K562 (cell line): Measurements from ENCODE around the gene NRG3. TPM values are rescaled to one million over a fixed set of nuclear protein-coding genes. Genes with fewer than 3 reads are reported as not detected.

Experiments
- ATAC-seq: fragments of 200-7000 bp; cut with Tn5 transposase; 3 replicates; pipeline ENCODE4 v1.9.1; 2020; ENCODE audit warnings: moderate library complexity
- BruUV-seq: library from RNA; stranded (reverse); fragments of 400-500 nt; replicated peaks from 2 replicates; lab custom pipeline; 2021; lab: Mats Ljungman, UMichigan
- CTCF ChIA-PET: fragments of 300-600 bp; formaldehyde crosslinking; extraction: SDS; loops from one replicate; lab custom pipeline; 2021; ENCODE audit warnings: low intra/inter-chr PET ratio; lab: Yijun Ruan, JAX
- POLR2A ChIA-PET: fragments of 300-600, 350-650 bp; sonication (Branson Sonifier 250); formaldehyde crosslinking; extraction: SDS; loops from one replicate; lab custom pipeline; 2021; ENCODE audit warnings: antibody characterized with exemption, inconsistent platforms; lab: Yijun Ruan, JAX
- DNase-seq, 4 experiments: peaks; one replicate each; pipeline versions ENCODE4 v3.0.0 to v3.0.0-alpha.2; 2011 to 2018; ENCODE audit warnings: low spot score in 3 of 4, mixed read lengths in 3 of 4; ENCODE audit errors: extremely low read depth in 1 of 4
- FAIRE-seq: peaks from 2 replicates; lab custom pipeline; 2011; peaks lifted over from hg19 to GRCh38; lab: Jason Lieb, UNC
- H2AFZ ChIP-seq: 2 replicates; pipeline ENCODE4 v1.6.0; 2011; ENCODE audit warnings: low read depth, low read length, control low read depth, inconsistent platforms
- H3K27ac ChIP-seq: fragments of 200-600 bp; 3 replicates; pipeline ENCODE4 v1.8.0; 2011; ENCODE audit warnings: low read depth, mild to moderate bottlenecking, control low read depth, inconsistent platforms, low read length, moderate library complexity, mixed read lengths; ENCODE audit errors: extremely low read depth
- H3K27me3 ChIP-seq, 2 experiments: fragments of 300-600 bp in 1 of 2; 2 replicates in 1 of 2; 3 replicates in 1 of 2; pipeline versions ENCODE4 v1.6.0 to v1.8.0; 2011; ENCODE audit warnings: inconsistent platforms in 2 of 2, low read length in 2 of 2, mild to moderate bottlenecking in 1 of 2, mixed read lengths in 1 of 2, moderate library complexity in 1 of 2; ENCODE audit not compliant: control insufficient read depth in 2 of 2, insufficient read depth in 2 of 2
- H3K36me3 ChIP-seq: fragments of 300-600 bp; 3 replicates; pipeline ENCODE4 v1.8.0; 2011; ENCODE audit warnings: mild to moderate bottlenecking, low read length, inconsistent platforms; ENCODE audit not compliant: control insufficient read depth, insufficient read depth
- H3K4me1 ChIP-seq, 2 experiments: fragments of 200-600 bp in 1 of 2; replicated peaks in 1 of 2; 2 replicates in 1 of 2; 3 replicates in 1 of 2; pipeline versions ENCODE4 v1.5.1 to v1.8.0; 2011; ENCODE audit warnings: inconsistent platforms in 2 of 2, low read length in 2 of 2, mild to moderate bottlenecking in 1 of 2, mixed read lengths in 1 of 2, moderate library complexity in 1 of 2; ENCODE audit not compliant: control insufficient read depth in 2 of 2, insufficient read depth in 2 of 2
- H3K4me2 ChIP-seq: 2 replicates; pipeline ENCODE4 v1.6.1; 2011; ENCODE audit warnings: low read length, control low read depth, inconsistent platforms, mixed read lengths; ENCODE audit not compliant: insufficient read depth
- H3K4me3 ChIP-seq: fragments of 200-600 bp; sonication (generic), shearing (Covaris generic); 2 replicates; pipeline ENCODE4 v1.5.1; 2016; ENCODE audit warnings: control low read depth, inconsistent platforms
- H3K79me2 ChIP-seq: fragments of 200-600 bp; 3 replicates; pipeline ENCODE4 v1.8.0; 2011; ENCODE audit warnings: low read length, inconsistent platforms; ENCODE audit not compliant: control insufficient read depth, insufficient read depth
- H3K9ac ChIP-seq, 2 experiments: 2 replicates each; pipeline versions ENCODE4 v1.6.0 to v1.6.1; 2011; ENCODE audit warnings: low read depth in 2 of 2, low read length in 2 of 2, control low read depth in 1 of 2, inconsistent platforms in 1 of 2, mild to moderate bottlenecking in 1 of 2, mixed read lengths in 1 of 2; ENCODE audit not compliant: insufficient read depth in 1 of 2
- H3K9me1 ChIP-seq: one replicate; pipeline ENCODE4 v1.6.0; 2011; ENCODE audit warnings: inconsistent platforms, mild to moderate bottlenecking, low read length, moderate library complexity; ENCODE audit not compliant: control insufficient read depth, insufficient read depth
- H3K9me3 ChIP-seq: replicated peaks from 2 replicates; pipeline ENCODE4 v1.5.1; 2011; ENCODE audit warnings: low read depth, low read length, inconsistent platforms; ENCODE audit not compliant: control insufficient read depth, insufficient read depth
- H4K20me1 ChIP-seq: replicated peaks from 2 replicates; pipeline ENCODE4 v1.6.1; 2011; ENCODE audit warnings: low read length, inconsistent platforms, mixed read lengths; ENCODE audit not compliant: control insufficient read depth, insufficient read depth
- GABPB1 ChIP-seq: sonication (generic); formaldehyde crosslinking; IDR thresholded peaks from 2 replicates; pipeline ENCODE4 v1.8.0; 2022; ENCODE audit warnings: mild to moderate bottlenecking, missing genetic modification reagents
- HSF4 ChIP-seq: fragments of 250-450 bp; sonication (Bioruptor Pico); IDR thresholded peaks from 2 replicates; pipeline ENCODE4 v2.1.2; 2022; ENCODE audit warnings: mild to moderate bottlenecking, moderate library complexity, borderline replicate concordance
- KAT7 ChIP-seq: sonication (generic); formaldehyde crosslinking; IDR thresholded peaks from 2 replicates; pipeline ENCODE4 v1.8.0; 2022; ENCODE audit warnings: missing genetic modification reagents, mild to moderate bottlenecking, borderline replicate concordance
- KLF1 ChIP-seq: fragments of 450-650 bp; IDR thresholded peaks from 2 replicates; pipeline ENCODE4 v1.6.1; 2016; ENCODE audit warnings: missing genetic modification characterization, missing compliant biosample characterization
- MAFG ChIP-seq: fragments of 450-650 bp; conservative IDR thresholded peaks from 2 replicates; pipeline ENCODE4 v1.6.1; 2016; ENCODE audit warnings: missing genetic modification characterization, missing compliant biosample characterization
- NCOA2 ChIP-seq, 2 experiments: fragments of 450-650 bp; IDR thresholded peaks; 2 replicates each; pipeline ENCODE4 v1.6.1; 2018; ENCODE audit warnings: mild to moderate bottlenecking in 2 of 2, moderate library complexity in 1 of 2; ENCODE audit not compliant: partially characterized antibody in 2 of 2
- NFXL1 ChIP-seq: fragments of 450-650 bp; formaldehyde crosslinking; IDR thresholded peaks from 2 replicates; pipeline ENCODE4 v1.4.0; 2021; ENCODE audit warnings: mild to moderate bottlenecking
- PHF20 ChIP-seq: fragments of 450-650 bp; IDR thresholded peaks from 2 replicates; pipeline ENCODE4 v1.6.1; 2018; ENCODE audit not compliant: partially characterized antibody
- POLR2AphosphoS5 ChIP-seq: IDR thresholded peaks from 2 replicates; pipeline ENCODE4 v1.6.1; 2011; ENCODE audit warnings: mild to moderate bottlenecking, low read depth, low read length, moderate library complexity; ENCODE audit not compliant: control insufficient read depth, insufficient read depth
- SNIP1 ChIP-seq: fragments of 450-650 bp; IDR thresholded peaks from 2 replicates; pipeline ENCODE4 v1.7.1; 2017; ENCODE audit warnings: low read depth, mild to moderate bottlenecking
- ZBTB49 ChIP-seq: sonication (generic); formaldehyde crosslinking; IDR thresholded peaks from 2 replicates; pipeline ENCODE4 v1.8.0; 2022; ENCODE audit warnings: missing genetic modification reagents, mild to moderate bottlenecking, borderline replicate concordance
- ZEB2 ChIP-seq: fragments of 450-650 bp; IDR thresholded peaks from 2 replicates; pipeline ENCODE4 v1.6.1; 2016
- WGBS: fragments of 100-300 bp; shearing (Covaris generic); methylation state at CpG from one replicate; pipeline ENCODE4 v1.1.6; 2016; ENCODE audit warnings: low coverage, mixed read lengths; ENCODE audit not compliant: insufficient coverage; ENCODE audit errors: missing lambda C conversion rate; 5-methylcytosine and 5-hydroxymethylcytosine counted together
- in situ Hi-C: fragments of 300-500 bp; cut with MboI; formaldehyde crosslinking; loops from 4 replicates; pipeline ENCODE4 v1.15.0; 2018; ENCODE audit warnings: inconsistent platforms, mixed read lengths
- intact Hi-C: fragments of 100-400 bp; cut with micrococcal nuclease; formaldehyde crosslinking; loops from 2 replicates; pipeline ENCODE4 v1.14.2; 2022
- polyA plus RNA-seq, 8 experiments: library from polyadenylated mRNA; depleted of rRNA in 4 of 8; stranded (reverse) in 5 of 8; unstranded in 3 of 8; fragments of >200 nt; fragmentation: Nextera tagmentation in 2 of 8; fragmentation: Illumina TruSeq in 1 of 8; extraction: Ambion mirVana in 2 of 8; extraction: Trizol in 1 of 8; gene quantifications; 2 replicates each; pipeline versions ENCODE4 v1.2.1 to v1.2.3, GENCODE V29; 2011 to 2014; ENCODE audit warnings: inconsistent platforms in 1 of 8, missing spikeins in 1 of 8
- total RNA-seq, 7 experiments: library from RNA; depleted of rRNA in 6 of 7; stranded (reverse); fragments of >200 nt in 6 of 7; fragmentation: Illumina TruSeq in 2 of 7; extraction: Trizol in 2 of 7; gene quantifications; 2 replicates each; pipeline versions ENCODE4 v1.2.1 to v1.2.3, GENCODE V29; 2011 to 2021; ENCODE audit warnings: low replicate concordance in 1 of 7
- TF ChIP-seq, protein P1 (sequence below): fragments of 450-650 bp; IDR thresholded peaks from 2 replicates; pipeline ENCODE4 v1.6.1; 2016
- TF ChIP-seq, protein P2 (sequence below): fragments of 250-450 bp; sonication (Bioruptor Pico); IDR thresholded peaks from 2 replicates; pipeline ENCODE4 v1.5.0; 2021

Gene NRG3
- total and polyA plus RNA-seq, 9 of the 15 experiments (the other 6 are each of a cell fraction or from before 2014, with no cell fraction given) = not detected

DNA sequence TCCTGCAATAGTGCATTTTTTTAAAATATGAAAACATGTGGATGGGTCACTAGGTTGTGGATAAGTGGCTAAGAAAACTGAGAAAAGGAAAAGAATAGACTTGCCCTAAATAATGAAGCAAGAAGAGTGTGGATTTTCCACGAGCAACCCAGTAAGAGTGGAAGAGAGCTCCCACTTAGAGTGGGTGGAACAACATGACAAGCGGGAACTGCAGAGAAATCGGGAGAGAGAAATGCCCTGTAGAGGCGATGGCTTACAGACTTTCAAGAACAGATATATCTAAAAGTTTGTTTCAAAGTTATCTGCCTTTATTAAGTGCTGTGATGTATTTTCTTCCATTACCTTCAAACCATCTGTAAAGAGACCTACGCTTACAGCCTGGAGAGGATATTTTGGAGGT, 26.1 kb upstream of the NRG3 start (continued):
- no peak for TF ChIP-seq KLF1 (tag)

- H3K4me3 ChIP-seq = no peak overlapping the region
- ChIA-PET POLR2A (no interaction called here), CTCF (no interaction called here)
- no peak for FAIRE-seq
- H4K20me1 ChIP-seq = no peaks in the 10 kb centered on the region
- H3K36me3 ChIP-seq = no peaks in the 10 kb centered on the region
- H3K9me1 ChIP-seq = no peaks in the 10 kb centered on the region
- no peak overlapping the region for H3K9ac ChIP-seq
- WGBS = 2% methylated on average over 19 of the region's 19 CpGs
- TF ChIP-seq HSF4 (CRISPR knock-in tag) = no peak
- TF ChIP-seq, protein P1, sequence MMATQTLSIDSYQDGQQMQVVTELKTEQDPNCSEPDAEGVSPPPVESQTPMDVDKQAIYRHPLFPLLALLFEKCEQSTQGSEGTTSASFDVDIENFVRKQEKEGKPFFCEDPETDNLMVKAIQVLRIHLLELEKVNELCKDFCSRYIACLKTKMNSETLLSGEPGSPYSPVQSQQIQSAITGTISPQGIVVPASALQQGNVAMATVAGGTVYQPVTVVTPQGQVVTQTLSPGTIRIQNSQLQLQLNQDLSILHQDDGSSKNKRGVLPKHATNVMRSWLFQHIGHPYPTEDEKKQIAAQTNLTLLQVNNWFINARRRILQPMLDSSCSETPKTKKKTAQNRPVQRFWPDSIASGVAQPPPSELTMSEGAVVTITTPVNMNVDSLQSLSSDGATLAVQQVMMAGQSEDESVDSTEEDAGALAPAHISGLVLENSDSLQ = no peak
- no peak for TF ChIP-seq KAT7
- no peak for TF ChIP-seq SNIP1
- TF ChIP-seq PHF20 = no peak
- no peak for TF ChIP-seq ZBTB49 (CRISPR knock-in tag)
- no peak for TF ChIP-seq NCOA2 (IDR thresholded peaks at IDR 0.05; ENCODE audit: partially characterized antibody in 2 of 2)
- no peak for TF ChIP-seq MAFG (tag)
- no peak for TF ChIP-seq GABPB1 (CRISPR knock-in tag)
- TF ChIP-seq POLR2AphosphoS5 = no peak
- no peak for TF ChIP-seq NFXL1 (CRISPR knock-in tag)
- TF ChIP-seq ZEB2 = no peak
- TF ChIP-seq, protein P2, sequence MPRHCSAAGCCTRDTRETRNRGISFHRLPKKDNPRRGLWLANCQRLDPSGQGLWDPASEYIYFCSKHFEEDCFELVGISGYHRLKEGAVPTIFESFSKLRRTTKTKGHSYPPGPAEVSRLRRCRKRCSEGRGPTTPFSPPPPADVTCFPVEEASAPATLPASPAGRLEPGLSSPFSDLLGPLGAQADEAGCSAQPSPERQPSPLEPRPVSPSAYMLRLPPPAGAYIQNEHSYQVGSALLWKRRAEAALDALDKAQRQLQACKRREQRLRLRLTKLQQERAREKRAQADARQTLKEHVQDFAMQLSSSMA (CRISPR knock-in tag) = no peak
- no peak overlapping the region for H2AFZ ChIP-seq
- H3K79me2 ChIP-seq = no peaks in the 10 kb centered on the region
- H3K27me3 ChIP-seq = no peaks in the 10 kb centered on the region
- H3K27ac ChIP-seq = no peak overlapping the region
- H3K4me1 ChIP-seq = no peaks in the 10 kb centered on the region
- in situ Hi-C loops (no loop called here), intact Hi-C loops (no loop called here)
- no peak for ATAC-seq
- H3K9me3 ChIP-seq = no peaks in the 10 kb centered on the region; the same call in 1 of the 2 replicates
- no peak for DNase-seq
- no peak overlapping the region for H3K4me2 ChIP-seq
- BruUV-seq = no TSS peak
Observed at GRCh38 chr10:81862596-81862995, 12.4 kb upstream of the NRG3 start.
